ENCODE results near the gene SPAAR.
"Not testable (repeated sequence)": the region's sequence is repeated elsewhere in the genome, so short reads cannot be mapped to it uniquely, and the experiment has no call there.

Gene SPAAR

DNA sequence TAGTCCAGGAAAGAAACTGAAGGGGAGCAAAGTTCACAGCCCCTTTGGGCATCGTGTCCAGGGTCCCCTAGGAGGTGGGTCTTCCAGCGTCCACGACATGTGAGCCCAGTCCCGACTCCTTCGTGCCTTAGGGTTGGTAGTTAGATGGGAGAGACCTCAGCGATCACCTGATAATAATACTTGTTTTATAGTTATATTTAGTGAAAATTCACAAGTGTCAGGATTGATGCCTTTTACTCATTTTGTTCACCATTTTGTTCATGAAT lies 20.1 kb downstream of the SPAAR start:
- Histone ChIP-seq H3K9me3 (no peaks in the 10 kb centered on the region), H3K4me3 (no peak overlapping the region), H3K4me1 (peaks cover 0 to 21% (median 6%) of the 10 kb centered on the region in 4 donors), H3K36me3 (no peaks in the 10 kb centered on the region), H3K27ac (no peak overlapping the region), H3K27me3 (no peaks in the 10 kb centered on the region)
- intact Hi-C loops (cut with DNase I; ENCODE audit: low total_unique reads): no loop called here
- TF ChIP-seq, protein P1, sequence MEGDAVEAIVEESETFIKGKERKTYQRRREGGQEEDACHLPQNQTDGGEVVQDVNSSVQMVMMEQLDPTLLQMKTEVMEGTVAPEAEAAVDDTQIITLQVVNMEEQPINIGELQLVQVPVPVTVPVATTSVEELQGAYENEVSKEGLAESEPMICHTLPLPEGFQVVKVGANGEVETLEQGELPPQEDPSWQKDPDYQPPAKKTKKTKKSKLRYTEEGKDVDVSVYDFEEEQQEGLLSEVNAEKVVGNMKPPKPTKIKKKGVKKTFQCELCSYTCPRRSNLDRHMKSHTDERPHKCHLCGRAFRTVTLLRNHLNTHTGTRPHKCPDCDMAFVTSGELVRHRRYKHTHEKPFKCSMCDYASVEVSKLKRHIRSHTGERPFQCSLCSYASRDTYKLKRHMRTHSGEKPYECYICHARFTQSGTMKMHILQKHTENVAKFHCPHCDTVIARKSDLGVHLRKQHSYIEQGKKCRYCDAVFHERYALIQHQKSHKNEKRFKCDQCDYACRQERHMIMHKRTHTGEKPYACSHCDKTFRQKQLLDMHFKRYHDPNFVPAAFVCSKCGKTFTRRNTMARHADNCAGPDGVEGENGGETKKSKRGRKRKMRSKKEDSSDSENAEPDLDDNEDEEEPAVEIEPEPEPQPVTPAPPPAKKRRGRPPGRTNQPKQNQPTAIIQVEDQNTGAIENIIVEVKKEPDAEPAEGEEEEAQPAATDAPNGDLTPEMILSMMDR (IDR thresholded peaks at IDR 0.05): no peak
- DNase-seq: no peak

DNA sequence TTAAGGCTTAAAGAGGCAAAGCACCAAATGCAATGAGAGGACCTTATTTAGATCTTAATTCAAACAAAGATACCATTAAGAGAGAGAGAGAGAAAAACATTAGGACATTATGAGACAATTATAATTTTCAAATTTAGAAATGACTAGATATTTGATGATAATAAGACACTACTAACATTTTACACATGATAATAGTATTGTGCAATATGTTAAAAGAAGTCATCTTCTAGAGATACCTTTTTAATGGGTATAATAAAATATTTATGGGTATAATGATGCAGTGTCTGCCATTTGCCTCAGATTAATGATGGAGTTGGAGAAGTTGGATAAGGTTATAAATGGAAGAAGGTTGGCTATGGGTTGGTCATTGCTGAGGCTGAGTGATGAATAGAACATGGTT lies 21.2 kb downstream of the SPAAR start:
- intact Hi-C loops (cut with DNase I; ENCODE audit: low total_unique reads): no loop called here
- Histone ChIP-seq H3K27ac (no peak overlapping the region), H3K4me3 (no peak overlapping the region), H3K4me1 (peaks cover 0 to 22% (median 6%) of the 10 kb centered on the region in 4 donors), H3K9me3 (no peaks in the 10 kb centered on the region), H3K27me3 (no peaks in the 10 kb centered on the region), H3K36me3 (no peaks in the 10 kb centered on the region)
- TF ChIP-seq, protein P1 (IDR thresholded peaks at IDR 0.05): no peak
- DNase-seq: no peak

DNA sequence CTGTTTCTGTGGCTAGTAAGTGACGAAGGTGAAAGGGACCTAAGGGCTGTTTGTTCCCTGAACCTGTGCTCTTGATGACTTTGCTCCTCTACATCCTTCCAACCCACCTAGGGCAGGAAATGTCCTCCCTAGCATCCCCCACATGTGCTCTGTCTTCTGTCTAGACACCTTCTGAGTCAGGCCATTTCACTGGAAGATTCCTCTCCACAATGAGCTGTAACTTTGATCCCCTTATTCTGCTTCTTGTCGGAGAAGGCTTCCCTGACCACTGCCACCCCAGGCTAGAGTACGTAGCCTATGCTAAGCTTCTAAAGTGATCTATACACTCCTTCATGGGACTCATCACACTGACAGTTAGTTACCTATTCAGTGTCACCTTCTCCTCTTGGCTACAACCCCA lies 21.7 kb downstream of the SPAAR start:
- H3K36me3 ChIP-seq: no peaks in the 10 kb centered on the region
- no peak overlapping the region for H3K27ac ChIP-seq
- TF ChIP-seq, protein P1 (IDR thresholded peaks at IDR 0.05): no peak
- peaks cover 0 to 27% (median 8%) of the 10 kb centered on the region in 4 donors for H3K4me1 ChIP-seq
- H3K4me3 ChIP-seq: no peak overlapping the region
- no peaks in the 10 kb centered on the region for H3K9me3 ChIP-seq
- intact Hi-C loops (cut with DNase I; ENCODE audit: low total_unique reads): no loop called here
- DNase-seq: no peak
- no peaks in the 10 kb centered on the region for H3K27me3 ChIP-seq

DNA sequence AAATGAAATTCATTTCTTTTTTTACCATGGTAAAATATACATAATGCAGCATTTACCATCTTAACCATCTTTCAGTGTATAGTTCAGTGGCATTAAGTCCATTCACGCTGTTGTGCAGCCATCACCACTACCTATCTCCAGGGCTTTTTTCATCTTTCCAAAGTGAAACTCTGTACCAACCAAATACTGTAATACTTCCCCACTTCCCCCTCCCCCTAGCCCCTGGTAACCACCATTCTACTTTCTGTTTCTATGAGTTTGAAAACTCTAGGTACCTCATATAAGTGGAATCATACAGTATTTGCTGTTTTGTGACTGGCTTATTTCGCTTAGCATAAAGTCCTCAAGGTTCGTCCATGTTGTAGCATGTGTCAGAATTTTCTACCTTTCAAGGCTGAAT lies 23.4 kb downstream of the SPAAR start:
- H3K27me3 ChIP-seq: no peaks in the 10 kb centered on the region
- no peak for DNase-seq
- no peak overlapping the region for H3K27ac ChIP-seq
- TF ChIP-seq, protein P1 (IDR thresholded peaks at IDR 0.05): no peak
- H3K36me3 ChIP-seq: no peaks in the 10 kb centered on the region
- no peaks in the 10 kb centered on the region for H3K9me3 ChIP-seq
- H3K4me3 ChIP-seq: no peak overlapping the region
- intact Hi-C loops (cut with DNase I; ENCODE audit: low total_unique reads): no loop called here
- H3K4me1 ChIP-seq: peaks cover 0 to 44% (median 18%) of the 10 kb centered on the region in 4 donors

DNA sequence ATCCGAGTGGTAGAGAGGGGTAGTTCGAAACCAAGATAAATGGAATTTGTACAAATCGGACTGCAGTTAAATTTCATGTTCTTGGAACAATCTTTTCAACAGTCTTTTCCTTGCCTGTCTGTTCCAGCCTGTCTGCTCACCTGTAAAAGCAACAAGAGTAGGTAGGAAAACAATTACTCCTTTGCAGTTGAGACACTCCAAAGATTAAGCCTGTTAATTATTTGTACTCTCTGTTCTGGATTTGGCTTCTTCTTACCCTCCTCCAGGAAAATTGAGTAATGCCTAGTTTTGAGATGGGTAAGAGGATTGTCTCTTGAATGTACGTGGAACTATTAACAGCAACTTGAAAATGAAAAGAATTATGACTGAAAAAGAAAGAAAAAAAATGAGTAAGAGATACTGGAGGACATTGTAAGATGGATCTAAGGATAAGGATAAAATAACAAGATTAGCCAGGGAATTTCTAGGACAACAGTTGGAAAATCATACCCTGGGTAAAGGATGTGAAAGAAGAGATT lies 24.3 kb downstream of the SPAAR start:
- no peaks in the 10 kb centered on the region for H3K9me3 ChIP-seq
- peak overlapping the region; percentile 24 to 81 for H3K27ac ChIP-seq
- no peaks in the 10 kb centered on the region for H3K36me3 ChIP-seq
- H3K27me3 ChIP-seq: no peaks in the 10 kb centered on the region
- TF ChIP-seq, protein P1 (IDR thresholded peaks at IDR 0.05): no peak
- H3K4me1 ChIP-seq: peaks cover 0 to 53% (median 26%) of the 10 kb centered on the region in 4 donors
- H3K4me3 ChIP-seq: no peak overlapping the region
- intact Hi-C loops (cut with DNase I; ENCODE audit: low total_unique reads): no loop called here
- no peak for DNase-seq

DNA sequence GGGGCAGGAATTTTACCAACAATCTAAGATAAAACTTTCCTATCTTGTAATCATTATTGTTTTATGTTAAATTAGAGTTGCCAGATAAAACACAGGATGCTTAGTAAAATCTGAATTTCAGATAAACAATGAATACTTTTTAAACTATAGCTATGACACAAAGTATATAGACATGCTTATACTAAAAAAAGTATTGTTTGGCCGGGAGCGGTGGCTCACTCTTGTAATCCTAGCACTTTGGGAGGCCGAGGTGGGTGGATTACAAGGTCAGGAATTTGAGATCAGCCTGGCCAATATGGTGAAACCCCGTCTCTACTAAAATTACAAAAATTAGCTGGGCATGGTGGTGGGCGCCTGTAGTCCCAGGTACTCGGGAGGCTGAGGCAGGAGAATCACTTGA lies 24.8 kb downstream of the SPAAR start:
- H3K9me3 ChIP-seq; H3K27me3 ChIP-seq; H3K36me3 ChIP-seq; DNase-seq; H3K4me3 ChIP-seq; intact Hi-C loops (cut with DNase I; ENCODE audit: low total_unique reads): not testable (repeated sequence)
- H3K27ac ChIP-seq: peak overlapping the region; percentile 24 to 81
- peaks cover 0 to 58% (median 28%) of the 10 kb centered on the region in 4 donors for H3K4me1 ChIP-seq

Measured in tibial artery (tissue), 4 donors.